ENCODE data around the gene INPP5A. TPM values are rescaled to one million over a fixed set of nuclear protein-coding genes. Genes with fewer than 3 reads are reported as not detected.

Gene INPP5A
- total RNA-seq, 1 donor from 2014 or later = 36.4 TPM

- DNase-seq (ENCODE audit: extremely low spot score, unreplicated experiment) = no peak
- Mint-ChIP-seq H3K36me3 (ENCODE audit: unreplicated experiment) (peaks cover 13% of the 10 kb centered on the region), H3K4me3 (ENCODE audit: unreplicated experiment) (no peak overlapping the region), H3K4me1 (ENCODE audit: unreplicated experiment) (peaks cover 7% of the 10 kb centered on the region), H3K9me3 (ENCODE audit: unreplicated experiment) (no peaks in the 10 kb centered on the region), H3K27ac (ENCODE audit: unreplicated experiment) (no peak overlapping the region), H3K27me3 (ENCODE audit: unreplicated experiment) (no peaks in the 10 kb centered on the region)
- no peak for TF ChIP-seq CTCF (IDR thresholded peaks at IDR 0.05)
Measured at GRCh38 chr10:132711613-132712121, 174.1 kb downstream of the INPP5A start.

- no peak for DNase-seq (ENCODE audit: extremely low spot score, unreplicated experiment)
- Mint-ChIP-seq H3K4me3 (ENCODE audit: unreplicated experiment) (no peak overlapping the region), H3K9me3 (ENCODE audit: unreplicated experiment) (no peaks in the 10 kb centered on the region), H3K36me3 (ENCODE audit: unreplicated experiment) (peaks cover 10% of the 10 kb centered on the region), H3K27ac (ENCODE audit: unreplicated experiment) (no peak overlapping the region), H3K4me1 (ENCODE audit: unreplicated experiment) (peaks cover 7% of the 10 kb centered on the region), H3K27me3 (ENCODE audit: unreplicated experiment) (no peaks in the 10 kb centered on the region)
- no peak for TF ChIP-seq CTCF (IDR thresholded peaks at IDR 0.05)
Measured at GRCh38 chr10:132712291-132712690, 174.7 kb downstream of the INPP5A start.

GRCh38 chr10:132712743-132713142, 175.2 kb downstream of the INPP5A start:
- H3K4me3 Mint-ChIP-seq (ENCODE audit: unreplicated experiment) = no peak overlapping the region
- no peaks in the 10 kb centered on the region for H3K9me3 Mint-ChIP-seq (ENCODE audit: unreplicated experiment)
- H3K27ac Mint-ChIP-seq (ENCODE audit: unreplicated experiment) = no peak overlapping the region
- peaks cover 9% of the 10 kb centered on the region for H3K36me3 Mint-ChIP-seq (ENCODE audit: unreplicated experiment)
- no peak for TF ChIP-seq CTCF (IDR thresholded peaks at IDR 0.05)
- no peak for DNase-seq (ENCODE audit: extremely low spot score, unreplicated experiment)
- peaks cover 7% of the 10 kb centered on the region for H3K4me1 Mint-ChIP-seq (ENCODE audit: unreplicated experiment)
- H3K27me3 Mint-ChIP-seq (ENCODE audit: unreplicated experiment) = no peaks in the 10 kb centered on the region

- H3K27me3 Mint-ChIP-seq (ENCODE audit: unreplicated experiment) = no peaks in the 10 kb centered on the region
- H3K4me1 Mint-ChIP-seq (ENCODE audit: unreplicated experiment) = peaks cover 7% of the 10 kb centered on the region
- no peak for TF ChIP-seq CTCF (IDR thresholded peaks at IDR 0.05)
- H3K27ac Mint-ChIP-seq (ENCODE audit: unreplicated experiment) = no peak overlapping the region
- no peak for DNase-seq (ENCODE audit: extremely low spot score, unreplicated experiment)
- no peak overlapping the region for H3K4me3 Mint-ChIP-seq (ENCODE audit: unreplicated experiment)
- peaks cover 9% of the 10 kb centered on the region for H3K36me3 Mint-ChIP-seq (ENCODE audit: unreplicated experiment)
- no peaks in the 10 kb centered on the region for H3K9me3 Mint-ChIP-seq (ENCODE audit: unreplicated experiment)
Measured at GRCh38 chr10:132713421-132714095, 176.0 kb downstream of the INPP5A start.

GRCh38 chr10:132714096-132714985, 176.8 kb downstream of the INPP5A start:
- no peak overlapping the region for H3K4me3 Mint-ChIP-seq (ENCODE audit: unreplicated experiment)
- H3K36me3 Mint-ChIP-seq (ENCODE audit: unreplicated experiment) = peaks cover 9% of the 10 kb centered on the region
- no peak overlapping the region for H3K27ac Mint-ChIP-seq (ENCODE audit: unreplicated experiment)
- no peak for DNase-seq (ENCODE audit: extremely low spot score, unreplicated experiment)
- H3K9me3 Mint-ChIP-seq (ENCODE audit: unreplicated experiment) = no peaks in the 10 kb centered on the region
- peaks cover 7% of the 10 kb centered on the region for H3K4me1 Mint-ChIP-seq (ENCODE audit: unreplicated experiment)
- H3K27me3 Mint-ChIP-seq (ENCODE audit: unreplicated experiment) = no peaks in the 10 kb centered on the region
- TF ChIP-seq CTCF (IDR thresholded peaks at IDR 0.05) = no peak

All from osteocyte (in vitro differentiated cells).